Choroid plexus epithelial cell (primary cell): ENCODE measurements around the gene DMRT1.
"Not testable (repeated sequence)": the region's sequence is repeated elsewhere in the genome, so short reads cannot be mapped to it uniquely, and the experiment has no call there.

Experiments used
- DNase-seq: peaks from one replicate; pipeline ENCODE4 v3.0.0-alpha.2; 2010; ENCODE audit warnings: low read depth
- H3K4me3 ChIP-seq: 2 replicates; pipeline ENCODE4 v1.5.1; 2011; ENCODE audit warnings: low read depth, mild to moderate bottlenecking, control low read depth, low read length, moderate library complexity
- CTCF ChIP-seq: conservative IDR thresholded peaks from 2 replicates; pipeline ENCODE4 v1.5.1; 2011; ENCODE audit warnings: low read depth, mild to moderate bottlenecking, control low read depth, inconsistent platforms, low read length, moderate library complexity

The DMRT1 gene

GRCh38 chr9:995192-995591 is 153.7 kb downstream of the DMRT1 start:
- no peak for TF ChIP-seq CTCF
- H3K4me3 ChIP-seq: no peak overlapping the region
- DNase-seq: no peak

GRCh38 chr9:995781-996180 is 154.3 kb downstream of the DMRT1 start:
- H3K4me3 ChIP-seq: no peak overlapping the region
- no peak for DNase-seq

GRCh38 chr9:998299-999110 is 157.0 kb downstream of the DMRT1 start:
- not testable (repeated sequence) for H3K4me3 ChIP-seq, DNase-seq
- TF ChIP-seq CTCF: peak; percentile 3

More at GRCh38 chr9:995781-996180, 154.3 kb downstream of the DMRT1 start:
- no peak for TF ChIP-seq CTCF

GRCh38 chr9:1001838-1002237 is 160.3 kb downstream of the DMRT1 start:
- no peak for DNase-seq
- H3K4me3 ChIP-seq: no peak overlapping the region
- no peak for TF ChIP-seq CTCF

- no peak for TF ChIP-seq CTCF
- no peak for DNase-seq
Measured at GRCh38 chr9:1002678-1003077, 161.2 kb downstream of the DMRT1 start.

GRCh38 chr9:1005043-1005667 is 163.7 kb downstream of the DMRT1 start:
- peak; percentile 63 for DNase-seq
- no peak overlapping the region for H3K4me3 ChIP-seq
- TF ChIP-seq CTCF: peak; percentile 67

More at GRCh38 chr9:1002678-1003077, 161.2 kb downstream of the DMRT1 start:
- H3K4me3 ChIP-seq: no peak overlapping the region
